NCI-H1417 (cell line): ENCODE measurements around the gene GNPTG.
"Not testable (repeated sequence)": the region's sequence is repeated elsewhere in the genome, so short reads cannot be mapped to it uniquely, and the experiment has no call there.

ENCODE experiments used
- DNase-seq, 3 experiments: peaks; one replicate each; lab custom pipeline; 2025; lab: John Stamatoyannopoulos, UW

Gene GNPTG

DNA sequence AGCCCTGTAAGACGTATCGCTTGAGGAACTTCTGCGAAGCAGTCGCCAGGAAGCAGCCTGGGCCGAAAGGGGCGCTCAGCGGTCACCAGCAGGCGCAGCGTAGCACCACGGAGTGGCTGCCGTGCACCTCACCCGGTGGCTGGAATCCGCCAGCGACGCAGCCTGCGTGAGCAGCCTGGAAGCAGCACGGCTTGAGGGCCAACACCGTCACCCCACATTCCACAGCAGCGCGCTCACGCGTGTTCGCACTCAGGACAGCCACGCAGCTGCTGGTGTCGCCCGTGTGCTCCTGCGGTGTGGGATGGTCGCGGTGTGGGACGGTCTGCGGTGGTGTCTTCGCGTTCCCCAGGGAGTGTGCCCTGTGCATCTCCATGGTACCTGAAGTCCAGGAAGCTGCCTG, 32.7 kb upstream of the GNPTG start:
- DNase-seq: no peak

DNA sequence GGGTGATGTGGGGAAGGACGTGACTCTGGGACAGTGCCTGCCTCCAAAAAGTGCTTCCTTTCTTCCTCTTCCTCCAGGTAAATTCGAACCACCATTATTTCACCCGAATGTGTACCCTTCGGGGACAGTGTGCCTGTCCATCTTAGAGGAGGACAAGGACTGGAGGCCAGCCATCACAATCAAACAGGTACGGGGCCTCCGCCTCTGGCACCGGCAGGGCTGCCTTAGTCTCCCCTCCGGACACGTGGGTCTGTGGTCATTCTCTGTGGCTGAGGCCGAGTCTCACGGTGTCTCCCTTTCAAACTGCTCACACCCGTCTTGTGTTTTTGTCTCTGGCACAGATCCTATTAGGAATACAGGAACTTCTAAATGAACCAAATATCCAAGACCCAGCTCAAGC, 31.6 kb upstream of the GNPTG start:
- no peak for DNase-seq

DNA sequence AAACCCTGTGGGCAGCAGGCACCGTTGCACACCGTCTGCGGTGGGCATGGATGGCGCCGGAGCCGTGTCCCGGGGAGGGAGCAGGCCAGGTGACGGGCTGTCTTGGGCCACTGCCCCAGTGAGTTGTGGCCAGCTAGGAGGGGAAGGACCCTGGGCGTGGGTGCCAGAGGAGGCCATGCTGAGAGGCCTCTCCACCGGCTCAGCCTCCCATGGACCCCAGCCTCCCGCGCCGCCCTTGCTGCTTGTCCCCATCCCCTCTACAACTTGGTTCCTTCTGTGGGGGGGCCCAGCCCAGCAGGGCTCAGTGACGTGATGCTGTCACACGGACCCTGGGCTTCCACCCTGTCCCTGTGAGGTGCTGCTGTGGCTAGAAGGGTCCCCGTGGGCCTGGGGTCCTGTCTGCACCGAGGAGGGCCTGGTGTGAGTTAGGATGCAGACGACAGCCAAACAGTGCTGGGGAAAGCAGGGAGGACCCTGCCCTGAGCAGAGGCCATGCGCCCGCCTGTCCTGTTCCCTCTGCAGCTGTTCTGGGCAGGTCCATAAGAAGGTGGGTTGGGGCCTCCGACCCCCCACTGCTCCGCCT, 31.0 kb upstream of the GNPTG start:
- DNase-seq: no peak

DNA sequence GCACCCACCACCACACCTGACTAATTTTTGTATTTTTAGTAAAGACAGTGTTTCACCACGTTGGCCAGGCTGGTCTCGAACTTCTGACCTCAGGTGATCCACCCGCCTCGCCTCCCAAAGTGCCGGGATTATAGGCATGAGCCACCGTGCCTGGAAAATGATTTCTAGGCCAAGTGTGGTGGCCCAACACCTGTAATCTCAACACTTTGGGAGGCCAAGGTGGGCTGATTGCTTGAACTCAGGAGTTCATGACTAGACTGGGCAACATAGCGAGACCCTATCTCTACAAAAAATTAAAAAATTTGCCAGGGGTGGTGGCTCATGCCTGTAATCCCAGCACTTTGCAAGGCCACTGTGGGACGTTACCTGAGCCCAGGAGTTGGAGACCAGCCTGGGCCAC, 29.3 kb upstream of the GNPTG start:
- DNase-seq: no peak

DNA sequence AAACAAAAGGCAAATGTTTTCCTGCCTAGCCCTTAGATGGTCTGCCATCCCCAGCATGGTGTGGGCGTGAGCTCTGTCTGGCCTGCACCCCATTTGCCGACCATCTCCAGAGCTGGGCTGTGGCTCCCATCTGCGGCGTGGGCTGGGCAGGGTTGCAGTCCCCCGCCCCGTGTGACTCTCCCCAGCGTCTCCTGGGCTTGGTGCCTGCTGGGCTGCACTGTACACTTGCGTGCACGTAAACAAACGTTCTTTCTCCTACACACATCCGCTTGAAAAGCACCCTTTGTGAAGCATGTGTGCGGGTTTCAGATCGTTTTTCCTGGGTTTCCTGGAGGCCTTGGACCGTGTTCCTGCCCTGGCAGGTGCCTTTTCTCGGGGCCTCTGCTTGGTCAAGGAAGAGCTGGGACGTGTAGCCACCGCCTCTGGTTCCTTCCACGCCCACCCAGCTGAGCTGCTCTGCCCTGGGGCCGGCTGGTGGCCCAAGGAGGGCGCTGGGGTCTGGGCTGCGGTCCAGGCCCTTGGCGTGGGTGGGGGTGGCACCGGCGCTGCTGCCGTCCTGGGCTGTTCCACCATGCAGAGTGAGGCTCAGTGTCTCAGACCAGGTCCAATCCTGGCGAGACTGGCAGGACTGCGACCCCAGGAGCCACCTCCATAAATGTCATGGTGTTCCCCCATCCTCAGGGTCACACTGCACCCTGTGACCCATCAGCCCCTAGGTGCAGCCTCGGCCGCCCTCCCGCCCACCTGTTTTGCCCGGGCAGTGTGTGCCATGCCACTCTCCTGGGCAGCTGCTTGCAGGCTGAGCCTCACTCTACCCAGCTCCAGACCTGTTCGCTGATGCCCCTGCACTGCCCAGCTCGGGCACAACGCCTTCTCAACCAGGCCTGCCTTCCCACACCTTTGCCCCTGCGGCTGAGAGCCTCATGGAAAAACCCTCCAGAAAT, 28.2 kb upstream of the GNPTG start:
- DNase-seq: no peak

DNA sequence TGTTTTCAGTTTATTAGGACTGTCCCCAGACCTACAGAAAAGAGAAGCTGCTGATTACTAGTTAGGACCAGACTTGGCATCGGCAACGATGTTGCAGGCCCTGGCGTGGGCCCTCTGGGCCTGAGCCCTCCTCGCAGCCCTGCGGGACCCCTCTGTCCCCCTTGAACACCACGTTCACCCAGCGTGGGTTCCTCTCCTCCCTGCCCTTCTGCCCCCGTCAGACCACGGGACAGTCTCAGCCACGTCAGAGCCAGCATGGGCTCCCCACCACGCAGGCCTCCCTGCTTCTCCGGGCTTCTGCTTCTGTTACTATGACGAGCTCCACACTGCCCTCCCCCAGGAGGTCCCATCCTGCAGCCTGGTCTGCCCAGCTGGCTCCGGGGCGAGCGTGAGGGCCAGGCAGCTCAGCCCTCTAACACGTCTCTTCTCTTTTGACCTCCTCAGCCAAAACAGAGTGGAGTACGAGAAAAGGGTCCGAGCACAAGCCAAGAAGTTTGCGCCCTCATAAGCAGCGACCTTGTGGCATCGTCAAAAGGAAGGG, 27.4 kb upstream of the GNPTG start:
- no peak for DNase-seq

DNA sequence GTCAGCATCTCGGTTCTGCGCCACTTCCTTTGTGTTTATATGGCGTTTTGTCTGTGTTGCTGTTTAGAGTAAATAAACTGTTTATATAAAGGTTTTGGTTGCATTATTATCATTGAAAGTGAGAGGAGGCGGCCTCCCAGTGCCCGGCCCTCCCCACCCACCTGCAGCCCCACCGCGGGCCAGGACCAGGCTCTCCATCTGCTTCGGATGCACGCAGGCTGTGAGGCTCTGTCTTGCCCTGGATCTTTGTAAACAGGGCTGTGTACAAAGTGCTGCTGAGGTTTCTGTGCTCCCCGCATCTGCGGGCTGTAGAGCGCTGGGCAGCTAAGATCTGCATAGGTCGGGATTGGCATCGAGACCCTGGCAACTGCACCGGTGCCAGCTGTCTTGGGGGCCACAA, 26.5 kb upstream of the GNPTG start:
- no peak for DNase-seq

DNA sequence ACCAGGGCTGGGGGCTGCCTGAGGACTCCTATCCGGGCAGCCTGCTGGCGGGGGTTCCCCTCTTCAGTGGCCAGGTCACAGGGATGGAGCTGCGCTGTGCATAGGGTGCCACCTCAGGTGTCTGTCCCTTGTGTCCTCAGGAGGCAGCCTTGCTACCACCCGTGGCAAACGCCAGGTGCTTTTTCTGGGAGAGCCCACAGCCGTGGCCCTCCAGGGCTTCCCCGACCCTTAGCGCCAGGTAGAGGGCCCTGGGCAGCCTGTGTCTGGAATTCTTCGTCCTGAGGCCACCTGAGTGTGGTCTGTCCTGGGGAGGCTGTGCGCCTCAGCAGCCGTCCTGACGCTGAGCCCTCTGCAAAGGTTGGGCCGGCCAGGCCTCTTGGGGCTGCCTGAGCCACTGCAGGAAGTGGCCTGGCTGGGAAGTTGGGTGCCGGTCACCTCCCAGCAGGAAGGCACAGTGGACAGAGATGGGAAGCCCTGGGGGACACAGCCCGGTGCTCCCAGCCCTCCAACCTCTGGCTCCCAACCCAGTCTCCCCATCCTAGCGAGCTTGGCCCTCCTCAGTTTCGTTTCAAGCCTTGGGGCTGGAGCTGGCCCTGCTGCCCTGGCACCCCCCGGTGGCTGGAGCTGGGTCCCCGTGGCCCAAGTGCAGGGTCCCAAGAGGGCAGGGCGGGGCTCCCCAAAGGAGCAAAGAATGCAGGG, 25.9 kb upstream of the GNPTG start:
- DNase-seq: no peak

DNA sequence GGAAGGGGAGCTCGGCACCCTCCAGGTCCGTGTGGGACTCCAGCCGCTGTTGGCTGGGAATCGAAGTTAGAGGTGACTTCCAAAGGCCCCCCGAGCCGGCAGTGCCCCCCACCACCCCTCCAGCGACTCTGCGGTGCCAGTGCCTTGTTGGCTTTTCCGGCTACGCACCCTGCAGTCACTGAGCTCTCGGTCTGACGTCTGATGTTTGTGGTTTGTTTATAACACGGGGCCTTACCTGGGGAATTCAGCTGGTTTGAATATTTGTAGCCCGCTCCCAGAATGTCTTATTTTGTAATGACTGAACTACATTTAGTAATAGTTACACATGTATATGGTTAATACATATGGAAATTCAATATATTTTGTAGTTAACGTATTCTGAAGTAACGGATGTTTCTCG, 25.3 kb upstream of the GNPTG start:
- no peak for DNase-seq

DNA sequence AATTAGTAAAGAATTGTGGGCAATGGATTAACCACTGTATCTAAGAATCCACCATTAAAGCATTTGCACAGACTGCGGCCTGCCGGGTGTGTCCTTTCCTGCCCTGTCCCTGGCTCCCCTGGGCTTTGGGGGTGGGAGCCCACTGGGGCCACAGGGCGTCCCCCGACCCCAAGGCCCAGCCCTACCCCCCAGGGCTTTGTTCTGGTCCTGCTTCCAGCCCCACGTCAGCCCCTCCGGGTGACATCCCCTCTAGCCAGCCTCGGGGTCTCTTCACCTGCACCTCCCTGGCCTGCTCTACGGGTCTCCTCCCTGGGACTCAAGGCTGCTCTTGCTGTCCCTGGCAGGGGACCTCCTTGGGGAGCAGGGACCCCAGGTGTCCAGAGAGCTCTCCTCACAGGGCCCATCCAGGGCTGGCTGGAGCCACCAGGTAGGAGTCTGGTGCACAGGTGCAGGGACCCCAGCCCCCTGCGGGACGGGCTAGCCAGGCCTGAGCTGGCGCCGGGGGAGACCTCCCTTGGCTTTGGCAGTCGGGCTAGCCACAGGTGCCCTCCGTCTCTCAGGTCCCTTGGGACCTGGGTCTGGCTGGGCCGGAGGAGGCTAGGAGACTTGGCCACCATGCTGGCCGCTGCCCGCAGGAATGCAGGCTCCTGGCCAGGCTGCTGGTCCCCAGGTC, 24.6 kb upstream of the GNPTG start:
- DNase-seq: no peak

DNA sequence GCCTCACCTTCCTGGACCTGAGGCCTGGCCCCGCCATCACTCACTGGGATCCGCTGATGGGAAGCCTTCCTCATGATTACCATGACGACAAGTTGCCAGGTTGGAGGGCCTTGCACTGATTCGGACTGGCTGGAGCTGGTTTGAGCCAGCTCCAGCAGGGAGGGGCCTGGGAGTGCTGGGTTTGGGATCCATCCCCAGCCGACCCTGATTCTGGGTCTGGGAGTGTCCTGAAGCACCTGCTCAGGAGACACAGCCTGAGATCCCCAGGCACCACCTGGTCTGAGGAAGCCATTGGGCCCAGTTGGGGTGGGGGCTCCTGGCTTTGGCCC, 24.1 kb upstream of the GNPTG start:
- peak in 1 of 3 experiments; percentile 59 for DNase-seq

DNA sequence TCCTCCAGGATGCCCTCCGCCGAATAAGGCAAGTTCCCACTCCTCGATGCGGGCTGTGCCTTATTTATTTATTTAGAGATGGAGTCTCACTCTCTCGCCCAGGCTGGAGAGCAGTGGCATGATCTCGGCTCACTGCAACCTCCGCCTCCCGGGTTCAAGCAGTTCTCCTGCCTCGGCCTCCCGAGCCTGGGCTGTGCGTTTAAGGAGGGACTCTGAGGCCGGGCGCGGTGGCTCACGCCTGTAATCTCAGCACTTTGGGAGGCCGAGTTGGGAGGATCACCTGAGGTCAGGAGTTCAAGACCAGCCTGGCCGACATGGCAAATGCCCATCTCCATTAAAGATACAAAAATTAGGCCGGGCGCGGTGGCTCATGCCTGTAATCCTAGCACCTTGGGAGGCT, 23.6 kb upstream of the GNPTG start:
- DNase-seq: not testable (repeated sequence)

DNA sequence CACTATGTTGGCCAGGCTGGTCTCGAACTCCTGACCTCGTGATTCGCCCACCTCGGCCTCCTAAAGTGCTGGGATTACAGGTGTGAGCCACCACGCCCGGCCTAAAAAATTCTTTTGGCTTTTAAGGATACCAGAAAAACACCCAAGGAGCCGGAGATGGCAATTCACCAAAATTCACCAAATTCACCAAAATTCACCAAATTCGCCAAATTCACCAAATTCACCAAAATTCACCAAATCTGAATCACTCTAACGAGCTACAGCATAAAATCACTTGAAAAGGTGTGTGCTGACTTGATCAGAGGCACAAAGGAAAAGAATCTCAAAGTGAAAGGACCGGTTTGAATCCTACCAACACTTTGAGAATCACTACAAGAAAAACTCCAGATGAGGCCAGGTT, 22.8 kb upstream of the GNPTG start:
- not testable (repeated sequence) for DNase-seq

DNA sequence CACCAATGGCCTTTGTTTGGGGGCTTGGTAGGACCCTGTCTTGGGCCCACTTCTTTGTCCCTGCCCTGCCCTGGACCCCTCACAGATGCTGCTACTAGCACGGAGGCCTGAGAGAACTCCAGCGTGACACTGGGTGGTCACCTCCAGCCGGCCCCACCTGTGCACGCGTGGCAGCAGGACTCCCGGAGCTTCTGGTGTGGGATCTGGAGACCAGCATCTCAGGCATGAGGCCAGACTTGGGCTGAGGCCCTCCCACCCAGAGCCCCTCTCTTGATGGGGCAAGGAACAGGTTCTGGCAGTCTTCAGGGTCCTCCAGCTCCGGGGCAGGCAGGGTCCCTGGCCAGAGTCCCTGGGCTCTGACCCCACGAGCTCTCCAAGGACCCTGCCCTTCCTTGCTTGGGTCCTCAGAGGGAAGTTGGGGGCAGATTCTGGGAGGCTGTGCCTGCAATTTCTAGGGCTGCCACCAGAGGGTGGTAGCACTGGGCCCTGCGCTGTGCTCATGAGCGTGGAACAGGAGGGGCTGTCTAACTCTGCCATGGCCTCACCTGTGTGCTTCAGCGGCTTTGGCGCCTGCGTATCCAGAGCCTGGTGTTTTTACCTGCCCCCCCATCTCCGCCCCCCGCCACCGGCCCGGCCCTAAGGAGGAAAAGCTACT, 21.3 kb upstream of the GNPTG start:
- peak in 1 of 3 experiments; percentile 47 for DNase-seq

DNA sequence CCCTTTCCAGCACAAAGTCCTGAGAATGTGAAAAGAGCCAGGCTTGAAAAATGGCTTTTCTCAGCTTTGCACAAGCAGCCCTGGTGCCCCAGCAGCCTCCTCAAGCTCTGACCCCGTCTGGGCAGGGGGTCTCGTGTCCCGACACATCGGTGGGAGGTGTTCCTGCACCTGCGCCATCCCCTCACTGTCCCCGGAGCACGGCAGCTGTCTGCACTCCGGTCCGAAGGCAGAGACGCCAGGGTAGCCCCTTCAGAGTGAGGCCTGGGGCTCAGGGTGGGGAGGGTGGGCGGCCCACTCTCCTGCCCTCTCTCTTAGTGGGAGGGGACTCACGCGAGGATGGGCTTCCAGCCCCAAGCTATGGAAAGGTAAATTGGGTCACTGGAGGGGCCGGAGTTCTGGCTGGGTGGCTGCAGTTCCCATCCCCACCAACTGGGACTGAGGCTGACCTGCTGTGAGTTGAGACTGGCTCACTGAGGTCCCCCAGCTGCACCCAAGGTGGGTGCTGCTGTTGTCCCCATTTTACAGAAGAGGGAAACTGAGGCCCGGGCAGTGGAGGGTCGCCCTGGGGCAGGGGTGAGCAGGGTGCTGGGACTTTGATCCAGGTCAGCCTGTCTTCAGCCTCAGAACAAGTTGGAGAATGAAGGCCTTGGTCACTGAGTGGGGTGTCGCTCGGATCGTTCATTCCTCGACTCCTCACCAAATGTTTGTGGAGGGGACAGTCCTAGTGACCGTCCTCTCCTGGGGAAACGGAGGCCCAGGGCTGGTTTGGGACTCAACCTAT, 20.6 kb upstream of the GNPTG start:
- no peak for DNase-seq

DNA sequence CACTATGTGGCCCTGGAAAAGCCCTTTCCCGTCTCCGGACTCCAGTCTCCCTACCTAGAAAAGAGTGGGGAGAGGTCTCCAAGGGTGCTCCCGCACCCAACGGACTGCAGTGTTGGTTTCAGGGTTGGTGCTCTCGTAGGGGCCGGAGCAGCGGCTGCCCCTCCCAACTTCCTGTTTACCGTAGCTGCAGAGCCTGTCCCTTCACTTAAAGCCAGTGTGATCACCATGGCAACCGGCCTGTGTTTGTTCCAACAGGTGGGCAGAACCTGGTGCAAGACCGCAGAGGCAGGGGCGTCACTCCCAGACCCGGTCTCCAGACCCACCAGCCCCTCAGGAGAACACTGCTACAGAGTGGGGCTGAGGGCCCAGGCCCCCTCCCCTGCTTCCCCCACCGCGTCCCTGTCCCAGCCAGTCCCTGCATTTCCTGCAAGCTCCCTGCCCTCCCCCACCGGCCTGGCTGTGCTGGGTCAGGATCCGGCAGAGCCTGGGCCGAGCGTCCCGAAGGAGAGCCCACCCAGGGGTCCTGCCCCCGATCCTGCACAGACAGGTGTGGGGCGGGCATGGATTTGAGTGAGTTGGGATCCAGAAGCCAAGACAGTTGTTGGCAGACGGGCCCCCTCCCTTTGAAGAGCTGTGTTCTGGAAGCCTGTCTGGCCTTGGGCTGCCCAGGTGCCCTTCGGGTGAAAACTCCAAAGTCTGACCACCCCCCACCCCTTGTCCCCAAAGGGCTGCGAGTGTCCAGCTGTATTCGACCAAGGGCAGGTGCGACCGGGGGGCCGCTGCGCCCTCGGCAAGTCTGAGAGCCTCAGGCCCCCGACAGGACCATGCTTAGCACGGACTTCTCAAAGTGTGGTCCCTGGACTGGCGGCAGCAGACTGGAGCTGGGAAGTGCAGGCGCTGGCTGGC, 19.8 kb upstream of the GNPTG start:
- DNase-seq: peak; percentile 62 to 91 (median 76)

DNA sequence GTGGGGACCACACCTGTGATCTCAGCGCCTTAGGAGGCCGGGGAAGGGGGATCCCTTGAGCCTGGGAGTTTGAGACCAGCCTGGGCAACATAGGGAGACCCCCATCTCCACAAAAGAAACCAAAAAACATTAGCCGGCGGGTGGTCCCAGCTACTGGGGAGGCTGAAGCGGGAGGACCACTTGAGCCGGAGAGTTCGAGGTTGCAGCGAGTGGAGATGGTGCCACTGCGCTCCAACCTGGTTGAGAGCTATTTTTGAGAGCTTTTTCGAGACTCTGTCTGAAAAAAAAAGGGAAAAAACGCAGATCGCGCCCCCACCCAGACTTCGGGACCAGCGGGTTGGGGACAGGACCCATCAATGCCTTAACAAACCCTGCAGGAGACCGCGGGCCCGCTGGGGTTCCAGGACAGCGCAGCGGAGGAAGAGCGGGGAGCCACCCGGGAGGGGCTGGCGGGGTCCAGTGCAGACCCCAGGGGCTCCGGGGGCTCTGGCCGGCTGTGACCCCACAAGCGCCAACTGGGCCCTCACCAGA, 19.0 kb upstream of the GNPTG start:
- peak in 1 of 3 experiments; percentile 50 for DNase-seq

DNA sequence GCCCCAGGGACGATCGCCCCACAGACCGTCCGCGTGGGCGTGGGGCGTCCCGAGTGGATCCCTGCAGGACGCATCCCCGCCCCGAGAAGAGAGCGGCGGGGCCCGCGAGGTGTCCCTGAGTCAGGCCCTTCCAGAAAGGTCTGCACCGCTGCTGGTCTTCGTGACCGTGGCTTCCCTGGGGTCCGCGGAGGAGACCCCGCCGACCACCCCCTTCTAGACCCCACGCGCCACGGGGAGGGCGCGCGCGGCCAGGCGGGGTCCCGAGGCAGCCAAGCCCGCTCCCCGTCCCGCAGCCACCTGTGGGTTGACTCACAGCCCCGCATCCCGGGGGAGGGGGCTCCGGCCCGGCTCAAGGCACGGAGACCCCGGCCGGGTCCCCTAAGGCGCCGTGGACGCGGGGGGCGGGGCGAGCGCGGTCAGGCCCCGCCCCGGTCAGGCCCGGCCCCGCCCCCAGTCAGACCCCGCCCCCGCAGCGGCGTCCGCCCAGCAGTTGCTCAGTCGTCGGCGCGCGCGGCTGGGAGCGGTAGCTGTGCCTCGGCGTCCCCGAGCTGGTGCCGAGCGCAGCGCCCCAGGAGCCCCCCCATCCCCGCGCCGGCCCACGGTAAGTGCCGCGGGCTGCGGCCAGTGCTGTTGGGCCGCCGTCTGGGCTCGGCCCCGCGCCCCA, 18.4 kb upstream of the GNPTG start, which contains the start of gene BAIAP3:
TSS of gene BAIAP3 (plus strand) at position 497 of the 664 bp plus-strand sequence. CDS start 4,905 bp downstream, outside the sequence.
- peak; percentile 45 to 49 (median 46) for DNase-seq
